HG03039 (cell line): ENCODE measurements around the gene LY6G6F.
"Not testable (repeated sequence)": the region's sequence is repeated elsewhere in the genome, so short reads cannot be mapped to it uniquely, and the experiment has no call there.

Source experiments
- ATAC-seq: cut with Tn5 transposase; IDR thresholded peaks from one replicate; pipeline ENCODE4 v1.9.1; 2021; ENCODE audit warnings: mild to moderate bottlenecking, moderate library complexity; ENCODE audit not compliant: unreplicated experiment

LY6G6F gene

DNA sequence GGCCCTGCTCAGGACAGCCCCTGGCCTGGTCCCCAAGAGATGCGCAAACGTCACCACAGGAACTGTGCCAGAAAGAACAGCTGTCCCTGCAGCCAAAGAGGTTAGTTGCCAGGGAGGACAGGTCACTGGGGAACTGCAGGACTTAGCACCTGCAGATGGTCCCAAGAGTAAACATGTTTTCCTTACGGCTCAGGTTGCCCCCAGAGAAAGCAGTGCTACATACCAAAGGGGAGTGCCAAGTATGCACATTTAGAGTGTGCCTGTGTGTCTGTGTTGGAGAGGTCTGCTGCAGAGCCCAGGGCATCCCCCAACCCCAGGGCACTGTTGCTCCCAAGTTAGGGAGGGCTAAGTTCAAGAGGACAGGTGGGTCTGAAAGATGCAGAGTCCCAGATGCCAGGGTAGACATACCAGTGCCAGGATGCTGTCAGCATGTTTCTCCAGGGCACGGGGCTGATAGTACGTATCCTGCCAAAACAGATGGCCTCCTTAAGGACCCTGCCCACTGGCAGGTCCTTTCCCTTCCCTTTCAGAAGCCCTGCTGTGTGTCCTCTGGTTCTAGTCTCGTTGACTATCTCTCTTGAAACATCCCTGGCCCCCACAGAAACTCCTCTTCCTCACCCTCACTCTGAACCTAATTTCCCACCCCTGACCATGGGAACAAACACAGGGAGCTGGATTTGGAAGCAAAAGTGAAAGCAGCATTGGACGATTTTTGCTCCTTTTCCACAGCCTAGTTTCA lies 4.8 kb upstream of the LY6G6F start:
- no peak for ATAC-seq

DNA sequence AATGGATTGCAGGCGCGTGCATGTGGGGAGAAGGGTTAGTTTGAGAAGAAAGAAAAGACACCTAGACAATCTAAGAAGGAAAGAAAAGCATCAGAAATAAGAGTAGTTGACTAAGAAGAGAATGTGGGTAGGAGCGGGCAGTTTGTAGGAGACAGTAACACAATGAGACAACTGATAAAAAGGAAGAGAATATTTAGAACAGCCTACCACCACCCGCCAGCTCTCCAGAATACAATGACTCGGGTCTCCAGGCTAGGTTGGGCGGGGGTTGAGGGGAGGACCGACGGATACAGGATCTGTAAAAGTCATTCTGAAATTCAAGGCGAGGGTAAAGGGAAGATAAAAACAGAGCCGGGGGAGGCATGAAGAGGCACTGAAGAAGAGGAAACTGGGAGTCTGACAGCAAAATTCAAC lies 4.3 kb upstream of the LY6G6F start:
- no peak for ATAC-seq

DNA sequence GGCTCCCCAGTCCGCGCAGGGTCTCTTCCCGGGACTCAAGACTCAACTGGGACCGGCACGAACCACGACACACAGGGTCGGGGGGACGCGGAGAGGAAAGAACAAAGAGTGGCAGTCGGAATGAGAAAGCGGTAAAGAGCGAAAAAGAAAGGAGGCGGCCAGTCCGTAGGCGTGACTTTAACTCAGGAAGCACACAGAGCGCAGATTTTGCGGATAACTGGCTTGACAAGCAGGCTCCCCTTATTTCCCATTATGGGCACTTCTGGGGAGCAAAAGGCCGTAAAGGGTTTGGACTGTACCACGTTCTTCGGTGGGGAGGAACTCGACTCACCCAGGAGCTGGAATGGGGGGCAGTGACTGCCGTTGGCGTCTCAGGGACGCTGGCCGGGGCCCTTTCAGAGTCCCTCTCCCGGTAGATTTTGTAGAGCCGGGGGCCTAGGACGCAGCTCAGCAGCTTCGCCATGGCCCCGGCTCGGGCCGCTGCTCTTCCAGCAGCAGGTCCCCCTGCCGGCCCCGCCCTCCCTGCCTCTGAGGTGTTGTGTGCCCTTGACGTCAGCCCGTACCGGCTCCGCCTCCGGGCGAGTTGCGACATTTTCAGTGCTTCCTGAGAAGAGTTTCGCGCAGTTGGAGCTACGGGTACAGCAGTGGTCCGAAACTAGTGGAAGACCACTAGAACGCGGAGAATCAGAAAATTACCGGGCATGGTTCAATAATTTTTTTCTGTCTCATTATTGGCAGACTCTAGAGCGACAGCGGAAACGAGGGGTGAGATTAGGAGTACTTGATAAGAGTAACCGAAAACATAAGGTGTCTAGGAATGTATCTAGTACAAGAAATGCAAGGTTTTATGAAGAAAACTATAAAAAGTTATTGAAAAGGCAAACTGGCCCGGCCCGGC lies 3.6 kb upstream of the LY6G6F start, which contains the start of gene ABHD16A:
Gene ABHD16A, minus strand, starts transcription at position 506 of the 898 bp plus-strand sequence. Its CDS starts 43 bp downstream, at position 463.
- peak; percentile 86 for ATAC-seq

DNA sequence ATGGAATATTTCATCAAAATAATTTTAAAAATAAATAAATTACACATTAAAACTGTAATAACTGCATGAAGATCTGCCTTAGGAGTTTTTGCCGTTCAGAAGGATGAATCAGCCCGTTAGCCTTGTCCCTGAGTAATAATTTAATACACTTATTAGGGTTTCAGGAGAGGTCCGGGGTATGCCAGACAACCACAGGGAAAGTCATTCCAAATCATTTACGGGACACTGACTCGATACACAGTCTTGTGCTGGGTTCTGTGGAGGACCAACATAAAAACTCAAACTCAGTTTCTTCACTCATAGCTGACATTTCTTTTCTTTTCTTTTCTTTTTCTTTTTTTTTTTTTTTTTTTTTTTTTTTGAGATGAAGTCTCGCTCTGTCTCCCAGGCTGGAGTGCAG lies 735 bp upstream of the LY6G6F start:
- no peak for ATAC-seq

DNA sequence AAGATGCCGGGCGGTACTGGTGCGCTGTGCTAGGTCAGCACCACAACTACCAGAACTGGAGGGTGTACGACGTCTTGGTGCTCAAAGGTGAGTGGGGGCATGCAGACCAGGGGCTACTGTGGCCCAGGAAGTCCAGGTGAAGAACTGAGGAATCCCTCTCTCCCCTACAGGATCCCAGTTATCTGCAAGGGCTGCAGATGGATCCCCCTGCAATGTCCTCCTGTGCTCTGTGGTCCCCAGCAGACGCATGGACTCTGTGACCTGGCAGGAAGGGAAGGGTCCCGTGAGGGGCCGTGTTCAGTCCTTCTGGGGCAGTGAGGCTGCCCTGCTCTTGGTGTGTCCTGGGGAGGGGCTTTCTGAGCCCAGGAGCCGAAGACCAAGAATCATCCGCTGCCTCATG lies 1.0 kb downstream of the LY6G6F start:
- no peak for ATAC-seq

DNA sequence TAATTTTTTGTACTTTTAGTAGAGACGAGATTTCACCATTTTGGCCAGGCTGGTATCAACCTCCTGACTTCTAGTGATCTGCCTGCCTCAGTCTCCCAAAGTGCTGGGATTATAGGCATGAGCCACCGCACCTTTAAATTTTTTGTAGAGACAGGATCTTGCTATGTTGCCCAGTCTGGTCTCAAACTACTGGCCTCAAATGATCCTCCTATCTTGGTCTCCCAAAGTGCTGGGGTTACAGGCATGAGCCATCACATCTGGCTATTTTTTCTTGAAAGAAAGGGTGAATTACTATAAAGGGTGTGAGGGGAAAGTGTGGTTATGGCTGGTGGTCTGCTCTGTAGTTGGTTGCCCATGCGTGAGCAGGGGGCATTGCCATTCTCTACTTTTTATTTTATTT lies 1.6 kb downstream of the LY6G6F start:
- no peak for ATAC-seq

DNA sequence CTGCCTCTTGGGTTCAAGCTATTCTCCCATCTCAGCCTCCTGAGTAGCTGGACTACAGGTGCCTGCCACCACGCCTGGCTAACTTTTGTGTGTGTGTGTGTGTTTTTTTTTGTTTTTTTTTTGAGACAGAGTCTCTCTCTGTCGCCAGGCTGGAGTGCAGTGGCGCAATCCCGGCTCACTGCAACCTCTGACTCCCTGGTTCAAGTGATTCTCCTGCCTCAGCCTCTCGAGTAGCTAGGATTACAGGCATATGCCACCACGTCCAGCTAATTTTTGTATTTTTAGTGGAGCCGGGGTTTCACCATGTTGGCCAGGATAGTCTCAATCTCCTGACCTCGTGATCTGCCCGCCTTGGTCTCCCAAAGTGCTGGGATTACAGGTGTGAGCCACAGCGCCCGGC lies 2.5 kb downstream of the LY6G6F start:
- not testable (repeated sequence) for ATAC-seq

DNA sequence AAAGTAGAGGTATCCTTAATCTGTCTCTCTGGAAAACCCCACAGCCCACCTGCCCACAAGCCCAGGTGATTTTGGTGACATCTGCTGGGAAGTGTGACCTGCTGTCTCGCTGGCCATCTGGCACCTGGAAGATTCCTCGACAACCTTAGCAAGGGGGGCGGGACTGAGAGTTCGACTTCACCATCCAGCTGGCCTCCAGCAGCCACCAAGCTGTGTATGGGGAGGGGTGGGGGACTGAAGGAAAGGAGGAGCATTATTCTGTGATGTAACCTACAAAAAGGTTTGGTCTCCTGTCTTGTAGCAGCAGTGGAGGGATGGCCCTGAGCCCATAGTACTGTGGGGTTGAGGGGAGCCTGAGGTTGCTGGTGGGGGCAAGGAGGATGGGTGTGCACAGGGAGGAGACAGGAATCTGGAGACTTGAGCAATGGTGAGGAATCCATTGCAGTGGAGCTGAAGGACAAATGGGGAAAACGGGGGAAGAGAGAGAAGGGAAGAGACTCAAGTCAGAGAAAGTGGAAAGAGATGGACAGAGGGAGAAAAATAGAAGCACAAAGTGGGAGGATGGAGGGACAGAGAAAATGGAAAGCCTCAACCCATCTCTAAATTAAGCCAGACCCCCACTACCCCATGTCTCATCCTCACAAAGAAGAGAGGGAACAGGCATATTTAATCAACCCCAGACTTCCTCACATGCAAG lies 4.0 kb downstream of the LY6G6F start:
- ATAC-seq, result no peak

DNA sequence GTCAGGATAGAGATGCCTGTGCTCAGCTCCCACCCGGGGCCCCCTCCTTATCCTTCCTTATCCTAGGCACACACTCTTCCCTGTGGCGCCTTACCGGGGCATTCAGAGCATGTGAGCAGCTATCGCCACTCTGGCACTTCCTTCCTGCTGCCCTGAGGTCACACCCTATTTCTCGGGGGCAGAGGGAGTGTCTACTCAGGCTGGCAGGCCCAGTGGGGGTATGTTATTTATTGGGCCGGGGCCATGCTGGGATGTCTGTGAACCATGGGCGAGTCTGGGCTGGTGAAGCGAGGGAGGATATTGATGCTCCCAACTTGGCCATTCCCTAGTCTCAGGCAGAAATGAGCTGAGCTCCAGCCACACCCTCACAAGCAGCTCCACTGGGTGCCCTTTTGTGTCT lies 4.6 kb downstream of the LY6G6F start:
- ATAC-seq, result no peak

DNA sequence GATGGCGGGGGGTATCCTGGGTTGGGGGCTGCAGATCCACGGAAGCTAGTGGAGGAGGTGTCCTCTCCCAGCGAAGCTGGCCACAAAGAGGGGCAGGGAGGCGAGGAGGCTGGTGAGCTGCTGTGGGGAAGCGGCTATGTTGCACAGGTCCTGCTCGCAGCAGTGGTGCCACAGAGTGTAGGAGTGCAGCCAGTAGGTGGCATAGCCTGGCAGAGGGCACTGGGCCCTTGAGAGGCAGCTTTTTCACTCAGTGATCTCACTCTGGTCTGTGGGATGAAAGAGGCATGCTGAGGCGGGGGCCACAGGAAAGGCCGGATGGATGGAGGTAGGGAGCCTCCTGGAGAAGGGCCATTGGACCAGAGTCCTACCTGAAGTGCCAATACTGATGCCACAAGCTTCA lies 5.6 kb downstream of the LY6G6F start:
- no peak for ATAC-seq

DNA sequence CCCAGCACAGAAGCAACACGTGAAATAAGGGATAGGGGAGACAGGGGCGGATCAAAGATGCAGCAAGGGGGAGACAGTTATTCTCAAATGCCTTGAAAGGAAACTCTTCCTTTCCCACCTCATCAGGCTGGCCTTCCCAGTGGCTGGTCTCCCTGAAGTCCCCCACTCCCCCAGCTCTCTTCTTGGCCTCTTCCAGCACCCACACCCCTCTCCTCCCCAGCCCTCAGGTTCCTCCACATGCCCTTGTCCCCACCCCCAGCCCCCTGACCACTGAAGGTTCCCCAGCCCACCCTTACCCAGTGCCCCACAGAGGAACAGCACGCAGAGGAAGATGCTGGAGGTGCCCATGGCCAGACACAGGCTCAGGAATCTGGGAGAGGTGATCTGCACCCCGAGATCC lies 6.8 kb downstream of the LY6G6F start:
- no peak for ATAC-seq

DNA sequence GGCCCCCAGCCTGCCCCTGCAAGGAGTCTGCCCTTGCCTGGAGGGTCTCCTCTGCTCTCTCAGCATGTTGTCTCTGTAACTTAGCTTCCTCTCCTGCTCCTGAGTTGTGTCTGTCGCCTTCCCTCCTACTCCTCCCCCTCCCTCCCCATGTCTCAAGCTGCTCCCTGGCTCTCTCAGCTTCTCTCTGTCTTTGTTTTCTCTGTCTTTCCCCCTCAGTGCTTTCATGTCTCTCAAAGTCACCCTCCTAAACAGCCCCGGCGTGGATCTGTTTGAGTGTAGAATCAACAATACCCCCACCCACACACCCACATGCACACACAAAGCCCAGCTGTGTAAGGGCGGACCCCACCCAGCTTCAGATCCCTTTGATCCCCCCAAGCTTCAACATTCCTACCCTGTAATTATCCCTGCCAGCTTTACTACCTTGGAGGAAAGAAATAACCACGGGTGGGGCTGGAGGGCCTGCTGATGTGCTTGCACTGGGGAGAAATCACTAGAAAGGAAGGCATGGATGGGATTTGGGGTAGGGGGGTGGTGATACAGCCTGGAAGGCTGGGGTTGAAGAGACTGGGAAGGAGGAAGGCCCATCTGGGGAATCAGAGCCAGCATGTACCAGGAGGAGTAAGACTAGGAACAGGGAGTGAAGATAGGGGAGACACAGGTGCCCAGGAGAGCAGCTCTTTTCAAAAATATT lies 7.5 kb downstream of the LY6G6F start:
- no peak for ATAC-seq

DNA sequence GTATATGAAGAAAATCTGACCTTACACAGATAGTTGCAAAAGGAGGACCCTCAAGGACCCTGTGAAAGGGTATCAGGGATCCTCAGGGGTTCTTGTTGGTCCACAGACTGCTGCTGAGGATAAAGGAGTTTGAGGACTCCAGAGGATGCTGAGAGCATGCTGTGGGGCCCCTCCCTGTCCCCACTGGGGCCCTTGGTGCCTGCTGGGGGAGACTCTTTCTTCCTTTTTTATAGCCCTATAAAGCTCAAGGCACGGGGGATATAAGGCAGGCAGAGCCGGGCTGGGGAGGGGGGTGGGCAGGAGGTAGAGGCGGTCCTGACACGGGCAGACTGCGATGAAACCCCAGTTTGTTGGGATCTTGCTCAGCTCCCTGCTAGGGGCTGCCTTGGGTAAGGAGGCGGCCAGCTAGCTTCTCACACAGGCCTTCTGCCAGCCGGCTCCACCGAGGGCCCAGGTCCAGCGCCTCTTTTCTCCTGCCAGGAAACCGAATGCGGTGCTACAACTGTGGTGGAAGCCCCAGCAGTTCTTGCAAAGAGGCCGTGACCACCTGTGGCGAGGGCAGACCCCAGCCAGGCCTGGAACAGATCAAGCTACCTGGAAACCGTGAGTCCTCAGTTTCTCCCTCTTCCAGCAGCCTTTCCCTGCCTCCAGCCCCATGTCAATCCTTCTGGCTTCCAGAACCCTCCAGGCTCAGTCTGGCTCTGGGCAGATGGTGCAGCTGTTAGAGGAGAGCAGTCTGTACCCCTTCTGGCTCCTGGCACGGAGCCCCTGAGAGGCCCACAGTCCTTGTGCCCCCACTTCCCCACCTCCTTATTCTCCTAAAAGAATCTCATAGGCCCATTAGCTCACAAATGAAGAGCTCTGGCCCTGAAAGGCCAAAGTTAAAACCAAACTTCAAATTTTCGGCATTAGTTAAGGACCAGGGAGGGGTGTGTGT lies 8.6 kb downstream of the LY6G6F start, which contains the start of gene LY6G6D:
Gene LY6G6D, plus strand, starts transcription at position 327 of the 937 bp plus-strand sequence. Its CDS starts 8 bp downstream, at position 335.
- ATAC-seq, result no peak

DNA sequence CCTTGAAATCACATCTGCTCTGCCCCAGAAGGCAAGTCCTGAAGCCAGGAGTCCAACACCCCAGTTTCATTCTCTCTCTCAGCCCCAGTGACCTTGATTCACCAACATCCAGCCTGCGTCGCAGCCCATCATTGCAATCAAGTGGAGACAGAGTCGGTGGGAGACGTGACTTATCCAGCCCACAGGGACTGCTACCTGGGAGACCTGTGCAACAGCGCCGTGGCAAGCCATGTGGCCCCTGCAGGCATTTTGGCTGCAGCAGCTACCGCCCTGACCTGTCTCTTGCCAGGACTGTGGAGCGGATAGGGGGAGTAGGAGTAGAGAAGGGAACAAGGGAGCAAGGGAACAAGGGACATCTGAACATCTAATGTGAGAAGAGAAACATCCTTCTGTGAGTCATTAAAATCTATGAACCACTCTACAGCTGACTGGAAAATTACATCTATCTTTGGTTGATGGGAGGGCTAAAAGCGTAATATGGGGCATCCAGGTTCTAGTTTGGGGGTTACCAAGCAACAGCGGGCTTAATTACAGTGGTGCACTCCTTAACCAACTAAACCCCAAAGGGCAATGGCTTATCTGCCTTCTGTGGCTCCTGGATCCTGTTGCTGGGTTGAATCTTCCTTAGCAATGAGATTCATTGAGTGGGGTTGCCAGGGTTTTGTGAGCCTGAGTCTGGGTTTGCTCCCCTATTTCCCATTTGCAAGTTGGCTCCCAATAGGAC lies 11.0 kb downstream of the LY6G6F start:
- ATAC-seq, result no peak

DNA sequence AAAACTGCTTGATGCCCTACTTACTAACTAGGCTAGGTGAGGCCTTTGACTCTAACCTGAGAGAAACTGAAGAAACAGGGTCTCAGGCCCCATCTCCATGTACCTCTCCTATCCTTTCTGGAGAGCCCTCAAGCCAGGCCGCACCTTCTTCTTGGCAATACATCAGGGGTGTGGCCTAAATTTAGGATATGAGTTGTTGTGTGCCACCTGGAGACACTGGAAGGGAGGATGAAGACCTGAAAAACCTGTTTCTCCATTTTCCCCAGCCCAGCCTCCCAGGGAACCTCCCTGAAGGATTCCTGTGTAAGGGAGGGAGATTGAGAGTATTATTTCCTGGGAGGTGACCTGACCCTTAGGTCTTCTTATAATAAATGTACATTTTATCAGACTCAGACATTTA lies 11.6 kb downstream of the LY6G6F start:
- ATAC-seq, result no peak

DNA sequence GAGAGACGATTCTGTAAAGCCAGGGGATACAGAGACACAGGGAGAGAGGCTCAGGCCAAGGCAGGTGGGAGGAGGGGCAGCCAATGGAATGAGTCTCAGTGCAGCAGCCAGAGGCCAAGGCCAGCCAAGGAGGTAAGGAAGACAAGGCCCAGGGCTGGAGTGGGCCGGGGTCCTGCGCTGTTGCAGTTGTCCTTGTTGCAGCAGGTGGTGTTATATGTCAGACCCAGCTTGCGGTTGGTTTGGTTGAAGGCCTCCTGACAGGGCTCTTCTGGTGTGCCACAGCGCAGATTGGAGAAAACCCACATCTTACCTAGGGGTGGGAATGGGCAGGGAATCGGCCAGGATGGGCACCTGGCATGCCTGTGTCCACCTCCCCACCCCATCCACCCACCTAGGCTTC lies 12.3 kb downstream of the LY6G6F start:
- no peak for ATAC-seq

DNA sequence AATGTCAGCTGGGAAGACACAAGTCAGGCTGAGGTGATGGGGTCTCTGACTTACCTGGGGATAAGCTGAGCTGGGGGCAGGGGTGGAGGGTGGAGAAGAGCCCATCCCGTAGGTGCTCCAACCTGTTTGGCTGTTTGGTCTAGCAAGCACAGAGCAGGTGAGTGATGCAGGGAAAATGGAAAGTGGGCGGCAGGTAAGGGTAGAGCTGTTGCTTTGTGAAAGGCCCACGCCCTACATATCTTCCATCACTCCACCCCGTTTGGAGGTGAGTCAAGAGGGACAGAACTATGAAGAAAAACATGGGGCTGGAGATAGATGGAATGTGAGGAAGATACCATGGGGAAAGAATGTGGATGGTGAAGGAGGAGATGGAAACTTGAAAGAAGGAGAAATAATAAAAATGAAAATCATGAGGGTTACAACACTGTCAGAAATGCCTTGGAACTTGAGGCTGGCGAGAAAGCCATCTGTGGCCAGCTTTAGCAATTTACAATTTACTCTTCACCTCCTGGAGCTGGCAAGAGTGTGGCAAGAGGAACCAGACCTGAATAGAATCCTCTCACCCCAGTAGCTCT lies 13.6 kb downstream of the LY6G6F start:
- no peak for ATAC-seq

DNA sequence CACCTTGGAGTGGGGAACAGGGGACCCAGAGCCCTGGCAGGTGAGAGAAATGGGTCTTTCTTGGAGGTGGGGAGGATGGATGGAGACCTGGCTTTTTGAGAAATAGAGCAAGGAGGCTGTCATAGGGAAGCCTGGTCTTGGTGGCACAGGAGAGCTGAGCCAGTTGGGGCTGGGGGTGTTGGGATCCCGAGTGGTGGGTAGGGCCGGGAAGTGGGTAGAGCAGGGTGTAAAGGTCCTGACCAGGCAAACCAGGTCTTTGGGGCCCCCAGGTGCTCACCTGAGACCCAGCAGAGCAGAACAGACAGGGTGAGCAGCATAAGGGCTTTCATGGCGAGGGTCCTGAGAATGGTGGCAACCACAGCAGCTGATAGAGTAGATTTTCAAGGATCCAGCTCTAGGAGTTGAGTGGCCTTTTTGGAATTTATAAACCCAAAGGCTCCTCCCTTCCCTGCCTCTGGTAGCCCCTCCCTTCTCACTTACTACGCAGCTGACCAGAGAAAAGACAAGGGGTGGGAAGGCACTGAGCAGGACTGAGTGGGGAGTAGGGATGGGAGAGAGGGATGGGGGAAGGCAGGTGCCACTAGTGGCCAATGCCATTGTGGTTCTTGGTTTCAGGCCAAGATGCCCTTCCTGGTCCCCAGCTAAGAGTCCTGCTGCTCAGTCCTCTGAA lies 14.8 kb downstream of the LY6G6F start, which contains the start of gene LY6G6C:
Gene LY6G6C, minus strand, starts transcription at position 396 of the 670 bp plus-strand sequence. Its CDS starts 67 bp downstream, at position 329.
- no peak for ATAC-seq
